ENCODE measurements around the gene KDM7A. TPM values are rescaled to one million over a fixed set of nuclear protein-coding genes. Genes with fewer than 3 reads are reported as not detected.

The KDM7A gene
- total RNA-seq, 1 donor from 2014 or later, result 4.9 TPM

GRCh38 chr7:140041659-140042385 lies 135.0 kb downstream of the KDM7A start:
- DNase-seq (ENCODE audit: low read depth, low spot score), result no peak
- Mint-ChIP-seq H3K4me1 (no peaks in the 10 kb centered on the region), H3K9me3 (no peaks in the 10 kb centered on the region), H3K27ac (ENCODE audit: unreplicated experiment) (no peak overlapping the region), H3K27me3 (ENCODE audit: low read depth) (no peaks in the 10 kb centered on the region), H3K36me3 (ENCODE audit: low read depth) (no peaks in the 10 kb centered on the region), H3K4me3 (no peak overlapping the region)
- no peak for TF ChIP-seq CTCF (conservative IDR thresholded peaks at IDR 0.05)

- no peaks in the 10 kb centered on the region for H3K36me3 Mint-ChIP-seq (ENCODE audit: low read depth)
- H3K9me3 Mint-ChIP-seq, result no peaks in the 10 kb centered on the region
- no peaks in the 10 kb centered on the region for H3K27me3 Mint-ChIP-seq (ENCODE audit: low read depth)
- no peak overlapping the region for H3K27ac Mint-ChIP-seq (ENCODE audit: unreplicated experiment)
- no peak for TF ChIP-seq CTCF (conservative IDR thresholded peaks at IDR 0.05)
- no peak overlapping the region for H3K4me3 Mint-ChIP-seq
- no peak for DNase-seq (ENCODE audit: low read depth, low spot score)
- H3K4me1 Mint-ChIP-seq, result no peaks in the 10 kb centered on the region
These were observed 136.9 kb downstream of the KDM7A start for GRCh38 chr7:140039896-140040295.

GRCh38 chr7:140039066-140039465 lies 137.7 kb downstream of the KDM7A start:
- Mint-ChIP-seq H3K9me3 (no peaks in the 10 kb centered on the region), H3K27me3 (ENCODE audit: low read depth) (no peaks in the 10 kb centered on the region), H3K4me3 (no peak overlapping the region), H3K36me3 (ENCODE audit: low read depth) (no peaks in the 10 kb centered on the region), H3K4me1 (no peaks in the 10 kb centered on the region), H3K27ac (ENCODE audit: unreplicated experiment) (no peak overlapping the region)
- no peak for TF ChIP-seq CTCF (conservative IDR thresholded peaks at IDR 0.05)
- no peak for DNase-seq (ENCODE audit: low read depth, low spot score)

GRCh38 chr7:140036224-140036962 lies 140.4 kb downstream of the KDM7A start:
- Mint-ChIP-seq H3K4me1 (no peaks in the 10 kb centered on the region), H3K36me3 (ENCODE audit: low read depth) (no peaks in the 10 kb centered on the region), H3K27ac (ENCODE audit: unreplicated experiment) (no peak overlapping the region), H3K27me3 (ENCODE audit: low read depth) (no peaks in the 10 kb centered on the region), H3K9me3 (no peaks in the 10 kb centered on the region), H3K4me3 (no peak overlapping the region)
- TF ChIP-seq CTCF (conservative IDR thresholded peaks at IDR 0.05), result no peak
- DNase-seq (ENCODE audit: low read depth, low spot score), result no peak

GRCh38 chr7:140035400-140036223 lies 141.2 kb downstream of the KDM7A start:
- no peak for TF ChIP-seq CTCF (conservative IDR thresholded peaks at IDR 0.05)
- Mint-ChIP-seq H3K27me3 (ENCODE audit: low read depth) (no peaks in the 10 kb centered on the region), H3K9me3 (no peaks in the 10 kb centered on the region), H3K36me3 (ENCODE audit: low read depth) (no peaks in the 10 kb centered on the region), H3K4me3 (no peak overlapping the region), H3K4me1 (no peaks in the 10 kb centered on the region), H3K27ac (ENCODE audit: unreplicated experiment) (no peak overlapping the region)
- DNase-seq (ENCODE audit: low read depth, low spot score), result no peak

Other genes starting within 250 kb of the KDM7A start
- 2.7 and 2.9 TPM in 2 replicates for gene PARP12, start 114.0 kb downstream of the KDM7A start, total RNA-seq
- 48.2 and 50.8 TPM in 2 replicates for gene SLC37A3, start 221.5 kb upstream of the KDM7A start, total RNA-seq
- gene RAB19, start 227.1 kb upstream of the KDM7A start, total RNA-seq, result not detected in 2 replicates